HS-5 (cell line): ENCODE data around the gene MAGED4B.
"Not testable (repeated sequence)": the region's sequence is repeated elsewhere in the genome, so short reads cannot be mapped to it uniquely, and the experiment has no call there.

Experiments
- DNase-seq: peaks from one replicate; pipeline ENCODE4 v3.0.0-alpha.2; 2012; ENCODE audit warnings: low read depth

The MAGED4B gene

GRCh38 chrX:52068666-52069640, at the start of gene MAGED4B:
Gene MAGED4B (minus strand): TSS chrX:52069183. CDS start chrX:52068172, 1,011 bp downstream.
- DNase-seq: not testable (repeated sequence)

DNA sequence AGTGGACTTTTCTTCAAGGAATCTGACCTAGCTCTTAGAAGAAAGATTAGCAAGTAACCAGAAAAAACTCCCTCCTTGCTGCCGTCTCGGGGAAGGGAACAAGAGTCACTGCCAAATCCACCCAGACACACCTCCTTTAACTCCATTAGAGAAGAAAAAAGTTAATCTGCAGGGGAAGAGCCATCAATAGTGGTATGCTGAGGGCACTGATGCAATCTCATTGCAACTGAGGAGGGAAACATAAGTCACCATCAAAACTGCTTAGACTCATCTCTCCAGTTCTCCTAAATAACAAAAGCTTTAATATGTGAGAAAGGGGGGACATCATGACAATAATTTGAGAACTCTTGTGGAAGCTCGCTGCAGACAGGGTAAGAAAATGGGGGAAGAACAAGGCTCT, 49.3 kb upstream of the MAGED4B start:
- no peak for DNase-seq

DNA sequence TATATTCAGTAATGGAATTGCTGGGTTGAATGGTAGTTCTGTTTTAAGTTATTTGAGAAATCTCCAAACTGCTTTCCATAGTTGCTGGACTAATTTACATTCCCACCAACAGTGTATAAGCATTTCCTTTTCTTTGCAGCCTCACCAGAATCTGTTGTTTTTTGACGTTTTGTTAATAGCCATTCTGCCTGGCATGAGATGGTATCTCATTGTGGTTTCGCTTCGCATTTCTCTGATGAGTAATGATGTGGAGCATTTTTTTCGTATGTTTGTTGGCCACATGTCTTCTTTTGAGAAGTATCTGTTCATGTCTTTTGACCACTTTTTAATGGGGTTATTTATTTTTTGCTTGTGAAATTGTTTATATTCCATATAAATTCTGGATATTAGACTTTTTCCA, 13.6 kb upstream of the MAGED4B start:
- peak; percentile 23 for DNase-seq

GRCh38 chrX:52078131-52078530, 9.1 kb upstream of the MAGED4B start:
- DNase-seq: no peak

DNA sequence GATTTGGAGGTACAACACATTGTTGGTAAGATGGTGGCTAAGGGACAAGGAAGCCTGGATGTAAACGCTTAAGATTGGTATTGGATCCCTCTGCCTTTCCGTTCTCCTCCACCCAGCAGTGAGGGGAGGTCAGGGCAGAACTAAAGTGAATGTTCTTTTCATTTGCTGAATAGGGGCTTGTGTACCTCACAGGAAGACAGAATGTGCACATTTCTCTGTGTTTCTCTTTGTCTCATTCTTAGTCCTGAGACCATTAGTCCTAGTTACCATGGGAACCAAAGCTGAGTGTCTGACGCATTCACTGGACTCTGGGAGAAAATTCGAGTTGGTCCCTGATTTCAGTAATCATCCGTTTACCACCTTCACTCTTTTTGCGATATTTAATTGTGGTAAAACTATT, 26.7 kb downstream of the MAGED4B start:
- not testable (repeated sequence) for DNase-seq

- no peak for DNase-seq
Measured at GRCh38 chrX:52034211-52034610, 34.8 kb downstream of the MAGED4B start.

- DNase-seq: no peak
Measured at GRCh38 chrX:52031371-52031770, 37.6 kb downstream of the MAGED4B start.

GRCh38 chrX:52015794-52016193, 53.2 kb downstream of the MAGED4B start:
- DNase-seq: no peak
